ENCODE results near the gene GHSR. TPM values are rescaled to one million over a fixed set of nuclear protein-coding genes. Genes with fewer than 3 reads are reported as not detected.

Gene GHSR
- polyA plus RNA-seq, 3 donors: 0.17 TPM; not detected in 2

- H3K27ac ChIP-seq (ENCODE audit: low read depth, low read length): no peak overlapping the region
- 72 to 86% (median 84%) methylated on average over 6 of the region's 6 CpGs for WGBS, 3 donors
These were observed 3.4 kb downstream of the GHSR start for GRCh38 chr3:172444821-172445220.

GRCh38 chr3:172442606-172443005 lies 5.7 kb downstream of the GHSR start:
- H3K27ac ChIP-seq (ENCODE audit: low read depth, low read length): no peak overlapping the region
- WGBS, 3 donors: 73 to 94% (median 84%) methylated on average over 1 of the region's 1 CpG

GRCh38 chr3:172441581-172441980 lies 6.7 kb downstream of the GHSR start:
- 63 to 84% (median 74%) methylated on average over 5 of the region's 5 CpGs for WGBS, 3 donors
- no peak overlapping the region for H3K27ac ChIP-seq (ENCODE audit: low read depth, low read length)

GRCh38 chr3:172438186-172438585 lies 10.1 kb downstream of the GHSR start:
- no peak overlapping the region for H3K27ac ChIP-seq (ENCODE audit: low read depth, low read length)
- WGBS, 3 donors: 49 to 57% (median 56%) methylated on average over 4 of the region's 4 CpGs

GRCh38 chr3:172437713-172438112 lies 10.5 kb downstream of the GHSR start:
- H3K27ac ChIP-seq (ENCODE audit: low read depth, low read length): no peak overlapping the region

- no peak overlapping the region for H3K27ac ChIP-seq (ENCODE audit: low read depth, low read length)
- WGBS, 3 donors: 71 to 76% (median 73%) methylated on average over 5 of the region's 5 CpGs
These were observed 32.9 kb downstream of the GHSR start for GRCh38 chr3:172415323-172415722.

- 92 to 93% (median 93%) methylated on average over 6 of the region's 6 CpGs for WGBS, 3 donors
- H3K27ac ChIP-seq (ENCODE audit: low read depth, low read length): no peak overlapping the region
These were observed 36.7 kb downstream of the GHSR start for GRCh38 chr3:172411478-172411947.

GRCh38 chr3:172410702-172411477 lies 37.4 kb downstream of the GHSR start:
- 84 to 88% (median 87%) methylated on average over 13 of the region's 13 CpGs for WGBS, 3 donors
- H3K27ac ChIP-seq (ENCODE audit: low read depth, low read length): no peak overlapping the region

- H3K27ac ChIP-seq (ENCODE audit: low read depth, low read length): no peak overlapping the region
- WGBS, 3 donors: 72 to 77% (median 77%) methylated on average over 3 of the region's 3 CpGs
These were observed 40.4 kb downstream of the GHSR start for GRCh38 chr3:172407872-172408271.

GRCh38 chr3:172405914-172406313 lies 42.3 kb downstream of the GHSR start:
- H3K27ac ChIP-seq (ENCODE audit: low read depth, low read length): no peak overlapping the region
- 89 to 97% (median 92%) methylated on average over 2 of the region's 2 CpGs for WGBS, 3 donors

- no peak overlapping the region for H3K27ac ChIP-seq (ENCODE audit: low read depth, low read length)
- WGBS, 3 donors: 59 to 64% (median 61%) methylated on average over 12 of the region's 12 CpGs
These were observed 43.9 kb downstream of the GHSR start for GRCh38 chr3:172404237-172404962.

- 79 to 92% (median 91%) methylated on average over 8 of the region's 8 CpGs for WGBS, 3 donors
- H3K27ac ChIP-seq (ENCODE audit: low read depth, low read length): no peak overlapping the region
These were observed 45.2 kb downstream of the GHSR start for GRCh38 chr3:172402892-172403643.

- 49 to 99% (median 74%) methylated on average over 2 of the region's 2 CpGs for WGBS, 3 donors
- no peak overlapping the region for H3K27ac ChIP-seq (ENCODE audit: low read depth, low read length)
These were observed 46.2 kb downstream of the GHSR start for GRCh38 chr3:172402090-172402489.

- no peak overlapping the region for H3K27ac ChIP-seq (ENCODE audit: low read depth, low read length)
- 87 to 94% (median 94%) methylated on average over 4 of the region's 4 CpGs for WGBS, 3 donors
These were observed 49.8 kb downstream of the GHSR start for GRCh38 chr3:172398484-172398883.

GRCh38 chr3:172397716-172398405 lies 50.4 kb downstream of the GHSR start:
- WGBS, 3 donors: 31 to 64% (median 58%) methylated on average over 1 of the region's 1 CpG
- no peak overlapping the region for H3K27ac ChIP-seq (ENCODE audit: low read depth, low read length)

- no peak overlapping the region for H3K27ac ChIP-seq (ENCODE audit: low read depth, low read length)
- WGBS, 3 donors: 85 to 86% (median 86%) methylated on average over 7 of the region's 7 CpGs
These were observed 51.9 kb downstream of the GHSR start for GRCh38 chr3:172396400-172396799.

GRCh38 chr3:172394692-172395091 lies 53.6 kb downstream of the GHSR start:
- H3K27ac ChIP-seq (ENCODE audit: low read depth, low read length): no peak overlapping the region
- WGBS, 3 donors: 96 to 99% (median 97%) methylated on average over 2 of the region's 2 CpGs

Measured in adipose tissue (tissue), 3 donors.